GM18873 (cell line): ENCODE data around the gene OR2A5.
"Not testable (repeated sequence)": the region's sequence is repeated elsewhere in the genome, so short reads cannot be mapped to it uniquely, and the experiment has no call there.

Source experiments
- ATAC-seq: cut with Tn5 transposase; IDR thresholded peaks from one replicate; pipeline ENCODE4 v1.9.1; 2021; ENCODE audit warnings: mild to moderate bottlenecking, moderate library complexity, moderate number of reproducible peaks; ENCODE audit not compliant: unreplicated experiment, low FRiP score

OR2A5 gene

DNA sequence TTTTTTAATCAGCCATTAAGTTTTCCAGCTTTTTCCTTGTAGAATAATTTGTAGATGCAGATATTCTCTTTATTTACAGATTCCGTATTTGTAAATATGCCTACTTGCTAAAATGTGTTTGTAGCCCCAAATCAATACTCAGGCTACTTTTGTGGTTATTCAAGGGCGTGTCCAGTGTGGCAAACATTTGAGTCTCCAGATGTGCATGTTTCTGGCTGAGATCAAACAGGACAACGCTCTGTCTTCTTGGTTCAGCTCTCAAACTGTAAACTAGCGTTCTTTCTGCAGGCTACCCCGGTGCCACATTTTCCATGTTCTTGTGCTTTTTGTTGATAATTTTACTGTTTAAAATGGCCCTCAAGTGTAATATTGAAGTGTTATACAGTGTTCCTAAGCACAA, 16.2 kb upstream of the OR2A5 start:
- ATAC-seq, result no peak

DNA sequence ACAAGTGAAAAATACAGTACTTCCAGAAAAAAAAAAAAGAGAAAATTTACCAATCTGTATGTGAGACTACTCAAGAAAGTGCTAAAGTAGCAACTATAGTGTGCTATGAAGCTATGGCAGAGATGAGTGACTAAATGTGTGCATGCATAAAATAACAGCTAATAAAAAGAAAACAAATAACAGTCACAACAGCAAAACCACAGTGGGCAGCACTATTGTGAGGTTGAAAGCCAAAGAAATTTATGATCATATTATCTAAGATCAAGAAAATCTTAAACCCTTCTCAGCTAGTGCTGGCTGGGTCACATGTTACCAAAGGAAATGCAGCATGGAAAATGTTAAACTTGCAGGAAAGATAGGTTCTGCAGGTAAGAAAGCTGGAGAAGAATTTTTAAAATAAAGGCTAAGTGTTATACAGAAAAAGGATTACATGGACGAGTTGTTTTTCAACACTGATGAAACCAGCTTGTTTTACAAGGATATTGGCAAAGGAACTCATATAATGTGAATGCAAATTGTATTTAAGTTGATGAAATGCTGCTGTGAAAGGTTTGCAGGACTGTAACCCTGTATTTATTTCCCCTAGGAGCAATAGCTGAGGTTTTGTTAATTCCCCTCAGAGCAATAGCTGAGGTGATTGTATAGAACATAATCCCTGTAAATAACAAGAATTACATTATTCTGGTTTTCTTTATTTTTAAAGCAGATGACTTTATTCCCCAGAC, 15.6 kb upstream of the OR2A5 start:
- no peak for ATAC-seq

DNA sequence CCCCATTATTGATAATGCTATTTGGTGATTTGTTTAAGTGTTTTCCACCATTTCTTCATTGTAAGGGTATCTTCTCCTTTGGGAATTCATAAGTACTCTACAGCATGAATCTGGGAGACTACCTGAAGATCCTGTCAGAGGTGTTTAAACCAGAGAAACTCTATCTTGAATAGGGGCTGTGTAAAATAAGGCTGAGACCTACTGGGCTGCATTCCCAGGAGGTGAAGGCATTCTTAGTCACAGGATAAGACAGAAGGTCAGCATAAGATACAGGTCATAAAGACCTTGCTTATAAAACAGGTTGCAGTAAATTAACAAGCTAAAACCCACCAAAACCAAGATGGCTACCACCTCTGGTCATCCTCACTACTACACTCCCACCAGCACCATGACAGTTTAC, 13.4 kb upstream of the OR2A5 start:
- no peak for ATAC-seq

DNA sequence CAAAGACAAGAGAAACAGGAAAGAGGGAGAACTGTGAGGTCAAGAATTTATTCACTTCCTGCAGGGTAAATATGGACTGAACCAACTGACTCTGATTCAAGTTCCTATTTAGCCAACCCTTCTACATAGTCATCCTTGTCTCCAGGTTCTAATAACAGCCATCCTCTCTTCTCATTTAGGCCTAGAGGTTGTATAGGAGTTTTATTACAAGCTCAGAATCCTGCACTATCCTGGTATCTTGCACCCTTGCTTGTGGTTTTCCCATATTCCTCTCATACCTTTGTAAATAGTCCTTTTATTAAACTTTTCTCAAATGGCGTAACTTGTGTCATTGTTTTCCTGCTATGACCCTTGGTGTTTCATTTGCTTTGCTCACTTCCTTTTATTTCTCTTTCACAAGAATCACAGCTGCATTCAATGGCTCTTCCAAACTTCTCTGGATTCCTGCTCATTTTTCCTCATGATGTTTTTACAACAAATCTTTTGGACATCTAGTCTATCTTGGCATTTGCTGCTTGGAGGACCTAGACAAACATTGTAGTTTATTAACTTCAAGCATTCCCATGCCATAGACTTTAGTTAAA, 12.4 kb upstream of the OR2A5 start:
- no peak for ATAC-seq

DNA sequence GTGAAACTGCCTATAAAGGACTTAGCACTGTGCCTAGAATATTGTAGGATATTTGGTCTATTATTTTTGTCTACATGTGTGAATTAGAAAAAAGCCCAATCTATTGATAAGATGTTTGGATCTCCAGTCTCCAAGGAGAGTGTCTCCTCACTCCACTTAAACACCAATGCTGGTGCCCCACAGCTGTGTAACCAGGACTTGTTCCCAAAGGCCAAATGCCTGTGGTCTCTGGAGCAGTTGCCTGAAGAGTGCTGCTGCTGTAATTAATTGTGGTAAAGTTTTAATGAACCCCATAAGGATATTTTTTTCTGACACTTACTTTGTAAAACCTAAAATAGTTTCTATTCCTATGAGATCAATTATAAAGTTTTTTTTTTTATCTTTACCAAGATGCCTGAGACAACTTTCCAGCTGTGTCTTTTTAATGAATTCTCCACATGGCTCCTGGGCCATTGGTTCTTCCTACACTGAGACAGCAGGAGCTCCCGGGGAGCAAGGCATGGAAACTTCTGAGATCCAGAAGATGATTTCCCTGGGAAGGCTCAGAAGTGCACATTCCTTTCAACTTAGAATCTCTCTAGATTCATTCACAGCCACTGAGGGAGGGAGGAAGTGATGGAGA, 11.2 kb upstream of the OR2A5 start:
- no peak for ATAC-seq

DNA sequence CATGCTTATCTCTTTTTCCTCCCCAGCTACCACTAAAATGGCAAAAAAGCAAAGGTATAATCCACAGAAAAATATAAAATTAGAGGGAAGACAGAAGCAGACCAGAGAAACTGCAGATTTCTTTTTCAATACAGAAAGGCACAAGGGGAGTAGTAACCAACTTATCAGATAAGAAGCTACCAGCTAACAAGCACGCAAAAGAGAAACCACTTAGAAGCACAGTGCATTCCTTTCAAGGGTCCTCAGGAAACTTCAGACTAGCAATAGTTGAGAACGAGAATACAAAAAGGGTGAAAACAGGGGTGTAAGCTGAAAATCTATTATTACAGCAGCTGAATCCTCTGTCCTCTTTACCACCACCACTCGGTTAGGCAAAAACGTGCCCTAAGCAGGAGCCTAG, 9.9 kb upstream of the OR2A5 start:
- ATAC-seq, result no peak

DNA sequence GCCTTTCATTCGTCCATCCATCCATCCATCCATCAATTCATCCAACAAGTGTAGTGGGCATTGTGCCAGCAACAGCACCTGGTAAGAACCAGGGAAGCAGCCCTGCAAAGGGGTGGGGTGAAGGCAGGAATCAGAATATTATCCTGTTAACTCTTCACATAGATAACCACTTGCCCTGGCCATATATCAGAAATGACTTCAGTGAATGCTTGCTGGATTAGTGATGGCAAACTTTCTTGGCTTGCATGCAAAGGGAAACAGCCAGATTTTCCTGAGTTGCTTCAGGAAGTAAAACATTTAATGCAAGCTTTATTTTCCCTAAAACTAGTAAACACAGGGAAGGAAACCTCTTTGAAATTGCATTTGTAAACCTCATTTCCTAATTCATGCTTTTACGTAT, 743 bp downstream of the OR2A5 start:
- no peak for ATAC-seq

DNA sequence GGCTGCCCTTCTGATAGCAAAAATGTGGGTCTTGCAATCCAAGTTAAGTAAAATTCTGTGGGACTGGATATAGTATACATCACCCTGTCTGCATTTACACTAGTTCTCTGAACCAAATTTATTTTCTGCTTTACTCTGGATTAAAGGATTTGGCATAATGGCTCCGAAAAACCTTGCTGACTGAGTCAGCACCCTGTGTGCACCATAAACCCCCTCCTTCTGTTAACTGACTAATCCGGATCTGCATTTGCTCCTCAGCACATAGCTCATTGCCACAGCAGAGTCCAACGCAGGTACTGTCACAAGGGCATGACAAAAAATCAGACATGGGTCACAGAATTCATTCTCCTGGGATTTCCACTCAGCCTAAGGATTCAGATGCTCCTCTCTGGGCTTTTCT, 1.3 kb downstream of the OR2A5 start:
- ATAC-seq, result no peak

DNA sequence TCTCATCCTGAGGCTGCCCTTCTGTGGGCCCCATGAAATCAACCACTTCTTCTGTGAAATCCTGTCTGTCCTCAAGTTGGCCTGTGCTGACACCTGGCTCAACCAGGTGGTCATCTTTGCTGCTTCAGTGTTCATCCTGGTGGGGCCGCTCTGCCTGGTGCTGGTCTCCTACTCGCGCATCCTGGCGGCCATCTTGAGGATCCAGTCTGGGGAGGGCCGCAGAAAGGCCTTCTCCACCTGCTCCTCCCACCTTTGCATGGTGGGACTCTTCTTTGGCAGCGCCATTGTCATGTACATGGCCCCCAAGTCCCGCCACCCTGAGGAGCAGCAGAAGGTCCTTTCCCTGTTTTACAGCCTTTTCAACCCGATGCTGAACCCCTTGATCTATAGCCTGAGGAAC, 2.1 kb downstream of the OR2A5 start:
- ATAC-seq, result not testable (repeated sequence)

DNA sequence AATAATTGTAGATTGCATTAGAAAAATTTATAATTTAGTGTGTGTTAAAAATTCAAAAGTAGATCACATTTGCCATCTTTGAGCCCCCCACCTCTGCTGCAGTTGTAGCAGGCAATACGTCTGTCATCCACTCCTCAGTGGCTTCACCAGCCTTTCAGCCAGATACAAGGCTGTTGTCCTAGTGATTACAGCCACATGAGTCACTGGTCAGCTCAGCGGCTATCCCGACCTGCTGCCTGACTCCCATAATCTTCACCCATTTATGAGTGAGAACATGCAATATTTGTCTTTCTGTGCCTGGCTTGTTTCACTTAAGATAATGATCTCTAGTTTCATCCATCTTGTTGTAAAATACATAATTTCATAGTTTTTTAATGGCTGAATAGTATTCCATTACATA, 9.2 kb downstream of the OR2A5 start:
- ATAC-seq, result no peak

DNA sequence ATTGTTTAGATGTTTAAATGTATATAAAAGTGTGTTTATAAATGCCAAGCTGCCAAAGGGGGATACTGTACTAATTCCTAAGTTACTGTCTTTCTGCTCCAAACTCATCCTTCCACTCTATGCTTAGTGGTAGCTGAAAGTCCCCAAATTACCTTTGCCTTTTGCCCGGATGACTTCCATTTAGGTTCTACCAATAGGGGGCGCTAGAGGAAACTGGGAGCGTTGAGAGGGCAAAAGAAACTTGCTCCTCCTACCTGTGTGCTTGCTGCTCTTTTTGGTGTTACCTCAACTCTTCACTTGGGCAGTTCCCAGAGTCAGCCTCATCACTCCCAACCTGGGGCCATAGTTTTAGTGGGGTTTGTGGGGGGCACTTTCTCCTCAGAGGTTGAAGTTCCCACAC, 15.0 kb downstream of the OR2A5 start:
- no peak for ATAC-seq

DNA sequence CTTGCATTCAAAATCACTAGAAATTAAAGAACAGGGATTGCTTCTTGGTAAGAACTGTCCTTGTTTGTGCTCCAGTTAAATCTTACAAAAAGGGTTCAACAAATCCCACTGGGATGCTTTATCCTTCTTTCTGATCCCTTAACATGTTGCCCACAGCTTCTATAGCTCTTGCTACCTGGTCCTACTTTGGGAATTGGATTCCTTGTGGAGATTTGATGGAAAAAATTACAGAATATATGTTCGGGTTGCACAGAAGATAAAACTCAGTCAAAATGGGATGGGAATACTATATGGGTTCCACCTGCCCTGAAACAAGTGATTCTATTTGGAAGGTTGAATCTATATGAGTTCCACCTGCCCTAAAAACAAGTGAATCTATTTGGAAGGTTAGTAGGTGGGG, 20.8 kb downstream of the OR2A5 start, which contains the start of gene OR2A25:
Gene OR2A25, plus strand, starts transcription at position 301 of the 400 bp plus-strand sequence. CDS start 4,409 bp downstream, outside the sequence.
- no peak for ATAC-seq

DNA sequence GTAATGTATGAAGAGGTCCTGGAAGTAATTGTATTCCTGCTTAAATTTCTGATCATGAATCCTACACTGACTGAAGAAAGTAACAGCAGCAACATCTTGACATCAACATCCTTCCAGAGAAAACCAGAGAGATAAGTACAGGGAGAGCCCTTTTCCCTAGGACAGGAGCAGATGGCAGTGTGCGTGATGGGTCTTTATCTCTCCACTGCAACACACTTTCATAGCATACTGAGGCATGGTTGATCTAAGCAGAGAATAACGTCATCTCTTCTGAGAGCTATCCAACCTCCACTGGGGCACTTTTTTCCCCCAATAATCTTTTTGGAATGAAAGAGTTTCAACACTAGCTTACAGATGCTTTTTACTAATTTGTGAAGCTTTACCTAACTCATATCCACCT, 21.2 kb downstream of the OR2A5 start:
- ATAC-seq, result no peak

DNA sequence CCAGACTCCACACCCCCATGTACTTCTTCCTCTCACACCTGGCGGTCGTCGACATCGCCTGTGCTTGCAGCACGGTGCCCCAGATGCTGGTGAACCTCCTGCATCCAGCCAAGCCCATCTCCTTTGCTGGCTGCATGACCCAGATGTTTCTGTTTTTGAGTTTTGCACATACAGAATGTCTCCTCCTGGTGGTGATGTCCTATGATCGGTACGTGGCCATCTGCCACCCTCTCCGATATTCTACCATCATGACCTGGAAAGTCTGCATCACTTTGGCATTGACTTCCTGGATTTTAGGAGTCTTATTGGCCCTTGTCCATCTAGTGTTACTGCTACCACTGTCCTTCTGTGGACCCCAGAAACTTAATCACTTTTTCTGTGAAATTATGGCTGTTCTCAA, 25.6 kb downstream of the OR2A5 start:
- ATAC-seq, result no peak

DNA sequence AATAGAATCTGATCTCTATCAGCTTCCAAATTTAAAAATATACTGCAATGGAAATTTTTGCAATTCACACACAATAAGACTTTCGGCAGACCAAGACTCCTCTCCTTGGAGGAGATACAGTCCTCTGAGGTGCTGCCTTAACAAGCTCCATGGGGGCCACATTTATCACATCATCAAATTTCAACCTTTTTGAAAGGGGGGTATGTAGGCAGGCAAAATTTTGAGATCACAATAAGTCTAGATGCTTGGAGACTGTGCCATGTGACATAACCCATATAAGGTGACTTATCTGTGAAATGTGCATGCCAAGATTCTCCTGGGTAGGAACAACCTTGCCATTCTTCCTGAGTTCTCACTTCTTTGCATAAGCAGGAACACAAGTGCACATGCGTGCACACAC, 37.2 kb downstream of the OR2A5 start, which contains the start of gene OR2A12:
Gene OR2A12, plus strand, starts transcription at position 301 of the 400 bp plus-strand sequence. CDS start 8,830 bp downstream, outside the sequence.
- ATAC-seq, result no peak

DNA sequence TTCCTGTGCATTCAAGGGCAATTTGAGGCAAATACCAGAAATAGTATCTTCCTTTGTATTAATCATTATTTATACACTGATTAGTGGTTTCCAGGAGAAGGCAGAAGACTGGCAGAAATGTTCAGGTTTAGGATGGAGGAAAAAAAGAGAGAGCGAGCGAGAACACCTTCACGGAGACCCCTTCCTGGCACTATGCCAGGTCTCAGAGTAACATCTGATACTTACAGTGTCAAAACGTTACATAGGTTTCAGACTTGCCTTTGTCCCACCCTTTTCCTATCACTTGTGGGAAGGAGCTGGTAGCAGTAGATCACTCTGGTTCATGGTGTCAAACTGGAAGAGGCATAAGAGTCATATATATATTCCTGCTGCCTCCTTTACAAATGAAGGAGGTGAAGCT, 38.0 kb downstream of the OR2A5 start:
- ATAC-seq, result no peak

DNA sequence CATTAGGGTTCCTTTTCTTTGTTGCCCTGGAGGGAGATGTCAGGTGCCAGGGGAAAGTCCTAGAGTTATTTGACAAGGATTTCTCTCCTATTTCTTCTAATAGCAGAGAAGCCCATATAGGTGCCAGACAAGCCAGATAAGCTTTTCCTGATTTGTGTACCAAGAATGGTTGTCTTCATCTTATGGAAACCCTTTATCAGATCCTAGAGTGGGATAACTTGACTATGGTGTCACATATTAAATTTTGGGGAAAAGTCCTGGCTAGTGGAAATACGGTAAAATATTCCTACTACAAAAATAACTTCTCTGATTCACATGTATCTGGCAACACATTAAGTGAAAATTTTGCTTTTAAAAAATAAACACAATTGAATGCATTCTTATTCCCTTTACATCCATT, 38.5 kb downstream of the OR2A5 start:
- ATAC-seq, result no peak

DNA sequence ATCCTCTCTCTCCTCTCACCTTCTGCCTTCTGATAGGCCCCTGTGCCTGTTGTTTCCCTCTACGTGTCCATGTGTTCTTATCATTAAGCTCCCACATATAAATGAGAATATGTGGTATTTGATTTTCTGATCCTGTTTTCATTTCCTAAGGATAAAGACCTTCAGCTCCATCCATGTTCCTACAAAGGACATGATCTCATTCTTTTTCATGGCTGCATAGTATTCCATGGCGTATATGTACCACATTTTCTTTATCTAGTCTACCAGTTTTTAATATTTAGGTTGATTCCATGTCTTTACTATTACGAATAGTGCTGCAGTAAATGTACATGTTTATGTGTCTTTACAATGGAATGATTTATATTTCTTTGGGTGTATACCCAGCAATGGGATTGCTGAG, 41.9 kb downstream of the OR2A5 start:
- ATAC-seq, result no peak

DNA sequence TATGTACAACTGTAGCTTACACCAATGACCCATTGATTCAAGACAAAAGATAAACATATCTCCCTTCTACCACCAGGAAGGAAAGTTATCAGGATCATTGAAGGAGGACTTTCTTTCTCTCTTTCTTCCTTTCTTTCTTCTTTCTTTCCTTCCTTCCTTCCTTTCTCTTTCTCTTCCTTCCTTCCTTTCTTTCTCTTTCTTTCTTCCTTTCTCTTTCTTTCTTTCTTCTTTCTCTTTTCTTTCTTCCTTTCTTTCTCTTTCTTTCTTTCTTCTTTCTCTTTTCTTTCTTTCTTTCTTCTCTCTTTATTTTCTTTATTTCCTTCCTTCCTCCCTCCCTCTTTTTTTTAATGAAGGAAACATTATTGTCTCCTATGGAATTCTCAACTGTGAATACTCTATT, 50.0 kb downstream of the OR2A5 start:
- no peak for ATAC-seq

DNA sequence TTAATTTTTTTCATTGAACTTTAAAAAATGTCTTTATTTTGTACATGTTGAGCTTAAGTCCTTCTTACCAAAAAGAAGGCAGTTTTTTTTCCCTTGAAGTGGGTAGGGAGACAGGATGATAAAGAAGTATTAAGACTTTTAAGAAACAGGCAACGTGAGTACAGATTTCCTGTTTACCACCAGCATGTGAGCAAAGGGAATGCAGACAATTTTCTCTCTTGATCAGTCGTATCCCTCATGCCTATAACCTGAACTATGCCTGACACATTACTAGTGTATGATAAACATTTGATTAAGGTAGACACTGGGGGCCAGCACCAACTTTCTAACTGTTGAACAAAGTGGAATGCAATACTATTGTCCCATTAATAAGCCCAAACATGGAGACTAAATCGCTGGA, 51.9 kb downstream of the OR2A5 start:
- no peak for ATAC-seq

DNA sequence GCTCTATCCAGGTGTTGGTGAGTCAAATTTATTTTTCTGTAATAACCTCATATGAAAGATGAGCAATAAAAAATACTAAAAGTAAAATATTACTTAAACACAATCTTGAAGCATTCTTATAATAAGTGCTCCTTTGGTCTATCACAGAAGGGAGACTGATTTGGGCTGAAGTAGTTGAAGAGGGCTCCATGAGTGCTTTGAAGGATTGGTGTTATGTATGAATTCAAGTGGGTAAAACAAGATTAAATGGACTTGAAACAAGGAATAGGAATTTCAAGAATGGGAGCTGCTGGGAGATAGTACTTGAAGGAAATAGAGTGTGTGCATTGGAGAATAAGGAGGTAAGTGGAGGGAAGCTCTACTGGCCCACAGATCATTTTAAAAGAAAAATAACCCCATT, 53.3 kb downstream of the OR2A5 start:
- no peak for ATAC-seq

DNA sequence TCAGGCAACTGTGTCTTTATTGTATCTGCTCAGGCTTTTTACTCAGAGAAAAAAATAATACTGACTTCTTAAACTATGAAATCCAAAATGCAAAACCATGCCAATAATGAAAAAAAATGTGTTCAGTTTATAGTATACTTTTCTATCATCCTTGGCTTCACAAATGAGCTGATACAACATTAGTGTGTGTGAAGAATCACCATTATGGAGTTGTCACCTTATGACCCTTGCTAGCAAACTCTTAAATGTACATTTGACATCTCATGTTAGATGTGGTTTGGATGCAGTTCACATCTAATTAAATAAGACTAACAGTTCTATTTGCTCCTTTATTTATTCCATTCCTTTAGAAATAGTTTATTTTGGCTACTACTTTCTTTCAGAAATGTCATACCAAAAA, 56.5 kb downstream of the OR2A5 start:
- ATAC-seq, result no peak
